ENCODE data around the gene EIF6.

Gene EIF6

GRCh38 chr20:35238170-35238569, 46.4 kb downstream of the EIF6 start:
- Histone ChIP-seq H3K4me1 (ENCODE audit: low read depth, poor library complexity, severe bottlenecking) (no peaks in the 10 kb centered on the region), H3K79me2 (ENCODE audit: insufficient read depth, low read depth) (no peaks in the 10 kb centered on the region), H3K4me2 (no peak overlapping the region), H4K20me1 (ENCODE audit: insufficient read depth) (no peaks in the 10 kb centered on the region), H3K27ac (no peak overlapping the region), H3K4me3 (IDR thresholded peaks at IDR 0.05; ENCODE audit: insufficient read depth, low read depth, low read length) (no peak overlapping the region), H3K9ac (no peak overlapping the region), H3K27me3 (ENCODE audit: insufficient read depth, low read depth) (no peaks in the 10 kb centered on the region), H2AFZ (ENCODE audit: low read depth) (no peak overlapping the region), H3K36me3 (ENCODE audit: insufficient read depth) (no peaks in the 10 kb centered on the region)
- TF ChIP-seq CTCF (conservative IDR thresholded peaks at IDR 0.05; ENCODE audit: low read depth, low read length), result no peak

DNA sequence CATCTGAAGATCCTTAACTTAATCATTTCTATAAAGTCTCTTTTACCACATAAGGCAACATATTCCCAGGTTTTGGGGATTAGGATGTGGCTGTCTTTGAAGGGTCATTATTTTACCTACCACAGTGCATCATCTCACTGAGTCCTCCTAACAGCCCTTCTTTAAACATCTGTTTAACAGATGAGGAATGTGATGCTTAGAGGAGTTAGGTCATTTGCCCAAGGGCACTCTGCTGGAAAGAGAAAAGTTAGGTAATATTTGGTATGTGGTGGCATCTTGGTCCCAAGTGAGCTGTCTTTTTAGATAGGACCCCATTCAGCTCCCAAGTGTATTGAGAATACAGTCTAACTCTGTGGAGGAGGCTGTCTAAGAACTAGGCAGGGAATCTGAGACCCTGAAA, 47.1 kb downstream of the EIF6 start:
- Histone ChIP-seq H3K27me3 (ENCODE audit: insufficient read depth, low read depth) (no peaks in the 10 kb centered on the region), H3K4me3 (IDR thresholded peaks at IDR 0.05; ENCODE audit: insufficient read depth, low read depth, low read length) (no peak overlapping the region), H3K4me2 (no peak overlapping the region), H3K36me3 (ENCODE audit: insufficient read depth) (no peaks in the 10 kb centered on the region), H3K27ac (no peak overlapping the region), H2AFZ (ENCODE audit: low read depth) (no peak overlapping the region), H3K4me1 (ENCODE audit: low read depth, poor library complexity, severe bottlenecking) (no peaks in the 10 kb centered on the region), H3K79me2 (ENCODE audit: insufficient read depth, low read depth) (no peaks in the 10 kb centered on the region), H3K9ac (no peak overlapping the region), H4K20me1 (ENCODE audit: insufficient read depth) (no peaks in the 10 kb centered on the region)
- TF ChIP-seq CTCF (conservative IDR thresholded peaks at IDR 0.05; ENCODE audit: low read depth, low read length), result no peak

GRCh38 chr20:35235881-35236280, 48.7 kb downstream of the EIF6 start:
- H3K27me3 ChIP-seq (ENCODE audit: insufficient read depth, low read depth), result no peaks in the 10 kb centered on the region
- TF ChIP-seq CTCF (conservative IDR thresholded peaks at IDR 0.05; ENCODE audit: low read depth, low read length), result no peak
- no peak overlapping the region for H3K4me2 ChIP-seq
- no peak overlapping the region for H2AFZ ChIP-seq (ENCODE audit: low read depth)
- H3K79me2 ChIP-seq (ENCODE audit: insufficient read depth, low read depth), result no peaks in the 10 kb centered on the region
- no peak overlapping the region for H3K9ac ChIP-seq
- no peak overlapping the region for H3K4me3 ChIP-seq (IDR thresholded peaks at IDR 0.05; ENCODE audit: insufficient read depth, low read depth, low read length)
- no peaks in the 10 kb centered on the region for H3K4me1 ChIP-seq (ENCODE audit: low read depth, poor library complexity, severe bottlenecking)
- no peaks in the 10 kb centered on the region for H3K36me3 ChIP-seq (ENCODE audit: insufficient read depth)
- no peaks in the 10 kb centered on the region for H4K20me1 ChIP-seq (ENCODE audit: insufficient read depth)
- H3K27ac ChIP-seq, result no peak overlapping the region

DNA sequence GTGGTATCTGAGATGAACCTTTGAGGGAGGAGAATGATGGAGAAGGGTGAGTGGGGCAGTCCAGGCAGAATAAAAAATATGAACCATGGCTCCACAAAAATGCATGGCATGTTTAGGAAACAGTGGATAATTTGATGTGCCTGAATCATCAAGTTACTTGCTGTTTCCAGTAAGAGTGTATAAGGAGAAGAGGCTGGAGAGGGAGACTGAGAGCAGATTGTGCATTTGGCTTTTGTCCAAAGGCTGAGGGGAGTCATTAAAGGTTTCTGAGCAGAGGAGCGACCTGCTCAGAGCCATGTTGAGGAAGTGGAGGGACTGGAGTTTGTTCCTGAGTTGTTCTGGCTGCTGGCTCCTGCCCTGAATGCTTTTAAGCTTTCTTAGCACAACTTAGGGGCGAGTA, 52.0 kb downstream of the EIF6 start:
- H3K79me2 ChIP-seq (ENCODE audit: insufficient read depth, low read depth), result no peaks in the 10 kb centered on the region
- no peak overlapping the region for H3K4me2 ChIP-seq
- no peaks in the 10 kb centered on the region for H3K27me3 ChIP-seq (ENCODE audit: insufficient read depth, low read depth)
- H4K20me1 ChIP-seq (ENCODE audit: insufficient read depth), result no peaks in the 10 kb centered on the region
- H3K4me1 ChIP-seq (ENCODE audit: low read depth, poor library complexity, severe bottlenecking), result no peaks in the 10 kb centered on the region
- no peak for TF ChIP-seq CTCF (conservative IDR thresholded peaks at IDR 0.05; ENCODE audit: low read depth, low read length)
- no peak overlapping the region for H3K27ac ChIP-seq
- no peak overlapping the region for H3K4me3 ChIP-seq (IDR thresholded peaks at IDR 0.05; ENCODE audit: insufficient read depth, low read depth, low read length)
- no peak overlapping the region for H2AFZ ChIP-seq (ENCODE audit: low read depth)
- no peak overlapping the region for H3K9ac ChIP-seq
- no peaks in the 10 kb centered on the region for H3K36me3 ChIP-seq (ENCODE audit: insufficient read depth)

Data from KMS-11 (cell line).